ENCODE results near the gene TOM1. TPM values are rescaled to one million over a fixed set of nuclear protein-coding genes. Genes with fewer than 3 reads are reported as not detected.

TOM1 gene
- total and polyA plus RNA-seq, 2 of the 13 experiments (the other 11 are each of a cell fraction or from before 2014, with no cell fraction given), result 30.8 to 87.3 TPM

GRCh38 chr22:35367331-35367886, 67.7 kb downstream of the TOM1 start:
- H4K20me1 ChIP-seq (ENCODE audit: insufficient read depth, low read length), result no peaks in the 10 kb centered on the region
- peaks cover 93% of the 10 kb centered on the region for H3K4me1 ChIP-seq (ENCODE audit: insufficient read depth, low read length)
- FAIRE-seq (no peak), ATAC-seq (no peak), DNase-seq (ENCODE audit: low spot score) (no peak)
- intact Hi-C loops (cut with micrococcal nuclease; ENCODE audit: unreplicated experiment) (no loop called here), in situ Hi-C loops (cut with HindIII; ENCODE audit: extremely low pct_ligation_motif_present, low pct_unique_long_range_greater_than_20kb) (no loop called here)
- H3K9me3 ChIP-seq (ENCODE audit: low read length), result no peaks in the 10 kb centered on the region
- no TSS peak for BruUV-seq (replicated peaks)
- H3K9ac ChIP-seq (ENCODE audit: insufficient read depth, low read depth, low read length), result no peak overlapping the region
- CTCF ChIA-PET (ENCODE audit: low intra/inter-chr PET ratio, low total read pairs), result no interaction called here
- H3K36me3 ChIP-seq (replicated peaks in 1 of 2; ENCODE audit: control insufficient read depth in 1 of 2, insufficient read depth in 2 of 2, low read length in 2 of 2), result no peaks in the 10 kb centered on the region
- H3K27me3 ChIP-seq (ENCODE audit: control insufficient read depth in 1 of 2, insufficient read depth in 2 of 2, low read length in 2 of 2), result no peaks in the 10 kb centered on the region
- no peak overlapping the region for H3K4me3 ChIP-seq (replicated peaks in 1 of 3; ENCODE audit: insufficient read depth in 1 of 3, low read depth in 2 of 3, low read length in 3 of 3)
- POLR2A ChIA-PET, result interaction anchor here (1.0 kb wide), 1 partner anchor 9 kb away, joined by 3 read pairs; no protein-coding TSS in a partner anchor
- H2AFZ ChIP-seq (ENCODE audit: low read length), result no peak overlapping the region
- H3K79me2 ChIP-seq (ENCODE audit: insufficient read depth, low read length), result no peaks in the 10 kb centered on the region
- H3K4me2 ChIP-seq (ENCODE audit: low read depth, low read length), result peak overlapping the region; percentile 47
- 30% methylated on average over 9 of the region's 9 CpGs for WGBS (ENCODE audit: low lambda C conversion rate)
- TF ChIP-seq CTCF (CRISPR knock-in tag; IDR thresholded peaks at IDR 0.05), result 0 out of 2 replicates have a peak, but pooled peaks have one; percentile 3
- no peak for TF ChIP-seq THAP7 (CRISPR knock-in tag; IDR thresholded peaks at IDR 0.05)
- no peak overlapping the region for H3K27ac ChIP-seq (ENCODE audit: extremely low read length, insufficient read depth, low read length)

GRCh38 chr22:35368386-35368785, 68.7 kb downstream of the TOM1 start:
- TF ChIP-seq STAG1 (CRISPR knock-in tag; IDR thresholded peaks at IDR 0.05) (no peak), REXO4 (CRISPR knock-in tag; IDR thresholded peaks at IDR 0.05; ENCODE audit: borderline replicate concordance) (no peak), DMAP1 (CRISPR knock-in tag; IDR thresholded peaks at IDR 0.05) (no peak), ZNF891 (CRISPR knock-in tag; IDR thresholded peaks at IDR 0.05) (no peak), ZNF264 (CRISPR knock-in tag; IDR thresholded peaks at IDR 0.05) (no peak), RNF219 (CRISPR knock-in tag; IDR thresholded peaks at IDR 0.05) (no peak), MAFK (conservative IDR thresholded peaks at IDR 0.05 in 1 of 2, IDR thresholded peaks at IDR 0.05 in 1 of 2; ENCODE audit: low read length in 2 of 2) (no peak), RCOR2 (CRISPR knock-in tag; IDR thresholded peaks at IDR 0.05) (no peak)
- Histone ChIP-seq H3K9me3 (ENCODE audit: low read length) (no peaks in the 10 kb centered on the region), H3K36me3 (replicated peaks in 1 of 2; ENCODE audit: control insufficient read depth in 1 of 2, insufficient read depth in 2 of 2, low read length in 2 of 2) (no peaks in the 10 kb centered on the region), H3K27ac (ENCODE audit: extremely low read length, insufficient read depth, low read length) (no peak overlapping the region), H3K4me3 (replicated peaks in 1 of 3; ENCODE audit: insufficient read depth in 1 of 3, low read depth in 2 of 3, low read length in 3 of 3) (no peak overlapping the region), H3K27me3 (ENCODE audit: control insufficient read depth in 1 of 2, insufficient read depth in 2 of 2, low read length in 2 of 2) (no peaks in the 10 kb centered on the region), H4K20me1 (ENCODE audit: insufficient read depth, low read length) (no peaks in the 10 kb centered on the region), H2AFZ (ENCODE audit: low read length) (no peak overlapping the region), H3K9ac (ENCODE audit: insufficient read depth, low read depth, low read length) (no peak overlapping the region), H3K79me2 (ENCODE audit: insufficient read depth, low read length) (no peaks in the 10 kb centered on the region), H3K4me2 (ENCODE audit: low read depth, low read length) (peak overlapping the region; percentile 27; the same call in 1 of the 2 replicates), H3K4me1 (ENCODE audit: insufficient read depth, low read length) (peaks cover 93% of the 10 kb centered on the region)
- CTCF ChIA-PET (ENCODE audit: low intra/inter-chr PET ratio, low total read pairs), result no interaction called here
- in situ Hi-C loops (cut with HindIII; ENCODE audit: extremely low pct_ligation_motif_present, low pct_unique_long_range_greater_than_20kb), result no loop called here
- DNase-seq (ENCODE audit: low spot score) (no peak), ATAC-seq (no peak), FAIRE-seq (no peak)
- 50% methylated on average over 6 of the region's 6 CpGs for WGBS (ENCODE audit: low lambda C conversion rate)
- intact Hi-C loops (cut with micrococcal nuclease; ENCODE audit: unreplicated experiment), result no loop called here
- no TSS peak for BruUV-seq (replicated peaks)
- POLR2A ChIA-PET, result interaction anchor here (1.0 kb wide), 1 partner anchor 8 kb away, joined by 3 read pairs; no protein-coding TSS in a partner anchor
